WI38 (cell line): ENCODE data around the gene HTR3B.

Experiments
- H3K4me3 ChIP-seq: 2 replicates; pipeline ENCODE4 v1.5.1; 2011; ENCODE audit warnings: low read depth, mild to moderate bottlenecking, control low read depth, low read length
- CTCF ChIP-seq: IDR thresholded peaks from 2 replicates; pipeline ENCODE4 v1.5.1; 2012; ENCODE audit warnings: low read depth, mild to moderate bottlenecking, control low read depth, low read length

HTR3B gene

DNA sequence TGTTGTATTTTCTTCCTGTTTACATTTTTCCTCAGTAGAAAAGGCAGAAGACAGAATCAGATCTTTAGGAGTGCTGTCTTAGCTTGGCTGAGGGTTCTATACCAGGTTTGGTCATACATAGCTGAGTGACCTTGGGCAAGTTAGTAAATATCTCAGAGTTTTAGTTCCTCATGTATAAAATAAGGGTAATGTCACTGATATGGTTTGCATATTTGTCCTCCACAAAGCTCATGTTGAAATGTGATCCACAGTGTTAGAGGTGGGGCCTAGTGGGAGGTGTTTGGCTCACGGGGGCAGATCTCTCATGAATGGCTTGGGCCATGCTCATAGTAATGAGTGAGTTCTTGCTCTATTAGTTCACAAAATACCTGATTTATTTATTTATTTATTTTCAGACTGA, 62.8 kb downstream of the HTR3B start:
- H3K4me3 ChIP-seq, result no peak overlapping the region
- TF ChIP-seq CTCF, result no peak

GRCh38 chr11:113971506-113972195, 67.1 kb downstream of the HTR3B start:
- TF ChIP-seq CTCF, result no peak
- H3K4me3 ChIP-seq, result no peak overlapping the region

DNA sequence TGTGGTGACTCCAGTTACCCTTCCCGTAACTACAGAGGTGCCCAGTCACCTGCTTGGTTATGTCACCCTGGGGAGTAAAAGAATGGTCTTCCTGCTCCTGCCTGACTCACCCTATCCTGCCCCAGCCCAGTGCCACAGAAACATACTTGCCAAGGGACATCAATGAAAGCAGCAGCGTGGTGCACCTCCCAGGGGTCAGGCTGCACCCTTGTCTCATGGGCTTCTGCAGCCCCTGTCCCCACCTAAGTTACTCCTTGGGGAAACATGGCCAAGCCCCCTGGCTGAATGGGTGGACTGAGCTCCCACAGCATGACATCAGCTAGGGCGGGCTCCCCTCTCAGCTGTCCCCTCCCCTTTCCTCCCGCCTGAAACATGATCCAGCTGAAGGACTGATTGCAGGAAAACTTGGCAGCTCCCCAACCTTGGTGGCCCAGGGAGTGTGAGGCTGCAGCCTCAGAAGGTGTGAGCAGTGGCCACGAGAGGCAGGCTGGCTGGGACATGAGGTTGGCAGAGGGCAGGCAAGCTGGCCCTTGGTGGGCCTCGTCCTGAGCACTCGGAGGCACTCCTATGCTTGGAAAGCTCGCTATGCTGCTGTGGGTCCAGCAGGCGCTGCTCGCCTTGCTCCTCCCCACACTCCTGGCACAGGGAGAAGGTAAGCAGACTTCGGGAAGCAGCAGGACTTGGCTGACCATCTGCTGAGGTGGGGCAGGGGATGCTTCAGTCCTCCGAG, 70.3 kb downstream of the HTR3B start, which contains the start of gene HTR3A:
Gene HTR3A (plus strand): TSS at position 368 of the 730 bp plus-strand sequence. CDS start 218 bp downstream, at position 586.
- no peak within 1 kb of the TSS for H3K4me3 ChIP-seq
- no peak for TF ChIP-seq CTCF

DNA sequence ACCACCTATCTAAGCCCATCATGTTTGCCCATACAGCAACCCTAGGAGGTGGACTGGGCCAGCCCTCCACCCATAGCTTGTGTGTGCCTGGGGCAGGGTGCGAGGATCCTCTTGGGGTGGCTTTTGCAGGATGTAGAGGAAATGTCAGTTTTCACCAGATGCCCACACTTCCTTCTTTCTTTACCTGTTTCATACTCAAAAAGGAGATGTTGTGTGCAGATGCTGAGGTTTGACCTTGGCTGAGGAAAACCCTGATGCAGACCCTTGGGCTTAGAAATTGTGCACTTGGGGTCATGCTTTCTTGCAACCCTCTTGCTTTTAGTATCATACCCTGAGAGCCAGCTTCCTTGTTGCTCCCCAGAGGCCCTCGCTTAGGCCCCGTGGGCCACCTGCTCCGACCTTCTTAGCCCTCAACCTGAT, 72.5 kb downstream of the HTR3B start:
- H3K4me3 ChIP-seq, result no peak overlapping the region
- TF ChIP-seq CTCF, result no peak

DNA sequence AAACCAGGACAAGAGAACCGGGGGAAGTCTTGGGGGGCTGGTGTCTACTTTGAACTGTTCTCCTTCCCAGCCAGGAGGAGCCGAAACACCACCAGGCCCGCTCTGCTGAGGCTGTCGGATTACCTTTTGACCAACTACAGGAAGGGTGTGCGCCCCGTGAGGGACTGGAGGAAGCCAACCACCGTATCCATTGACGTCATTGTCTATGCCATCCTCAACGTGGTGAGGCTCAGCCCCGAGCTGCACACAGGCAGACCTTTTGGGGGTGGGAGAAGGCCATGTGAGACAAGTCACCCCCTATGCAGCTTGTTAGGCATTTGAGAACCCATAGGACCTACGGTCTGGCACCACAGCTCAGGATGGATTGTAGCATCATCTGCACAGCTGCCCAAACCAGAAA, 73.1 kb downstream of the HTR3B start:
- no peak overlapping the region for H3K4me3 ChIP-seq
- no peak for TF ChIP-seq CTCF

DNA sequence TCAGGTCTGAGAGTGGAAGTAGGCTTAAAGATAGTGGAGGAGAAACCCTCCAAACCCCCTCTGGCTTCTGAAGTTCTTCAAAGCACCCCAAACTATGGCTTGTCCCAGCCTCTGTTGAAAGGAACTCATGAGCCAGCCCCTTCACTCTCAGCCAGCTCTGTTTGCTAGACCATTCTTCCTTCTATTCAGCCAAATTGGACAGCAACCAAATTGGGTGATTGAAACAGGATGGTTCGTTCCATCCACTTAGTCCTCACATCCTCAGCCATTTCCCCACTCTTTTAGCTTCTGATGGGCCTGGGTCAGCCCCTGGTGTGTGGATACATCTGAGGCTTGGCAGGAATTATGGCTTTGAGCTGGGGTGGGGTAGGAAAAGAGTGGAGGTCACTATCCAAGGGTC, 74.8 kb downstream of the HTR3B start:
- no peak overlapping the region for H3K4me3 ChIP-seq
- no peak for TF ChIP-seq CTCF

- no peak for TF ChIP-seq CTCF
- H3K4me3 ChIP-seq, result no peak overlapping the region
These were observed 76.2 kb downstream of the HTR3B start for GRCh38 chr11:113980785-113981184.
